Fibroblast of skin of back (primary cell): ENCODE results near the gene PGR.

Experiments used
- DNase-seq: peaks from one replicate; pipeline ENCODE4 v3.0.0-alpha.2; 2013

The PGR gene

GRCh38 chr11:101008961-101009689 lies 120.5 kb downstream of the PGR start:
- no peak for DNase-seq

GRCh38 chr11:101003468-101003867 lies 126.1 kb downstream of the PGR start:
- DNase-seq = no peak

- DNase-seq = no peak
These were observed 129.9 kb downstream of the PGR start for GRCh38 chr11:100999756-101000155.

GRCh38 chr11:100994966-100995365 lies 134.6 kb downstream of the PGR start:
- DNase-seq = peak; percentile 5

- no peak for DNase-seq
These were observed 138.1 kb downstream of the PGR start for GRCh38 chr11:100991541-100991940.

GRCh38 chr11:100990931-100991330 lies 138.7 kb downstream of the PGR start:
- DNase-seq = no peak

- no peak for DNase-seq
These were observed 144.9 kb downstream of the PGR start for GRCh38 chr11:100984668-100985067.

- DNase-seq = no peak
These were observed 148.3 kb downstream of the PGR start for GRCh38 chr11:100981196-100981824.

- no peak for DNase-seq
These were observed 149.5 kb downstream of the PGR start for GRCh38 chr11:100980156-100980555.
